Measurements from ENCODE around the gene MAPK13.

Gene MAPK13

GRCh38 chr6:36120018-36120417 is 10.3 kb upstream of the MAPK13 start:
- Histone ChIP-seq H3K27ac (no peak overlapping the region), H3K27me3 (replicated peaks) (no peaks in the 10 kb centered on the region), H3K36me3 (replicated peaks) (no peaks in the 10 kb centered on the region), H3K4me3 (ENCODE audit: low read depth, low read length) (no peak overlapping the region)
- in situ Hi-C loops (cut with HindIII; ENCODE audit: low pct_ligation_motif_present, low sequenced_read_pairs) = no loop called here
- TF ChIP-seq CTCF (IDR thresholded peaks at IDR 0.05; ENCODE audit: low read depth, low read length, missing control alignments) = no peak
- no peak for DNase-seq

- H3K27ac ChIP-seq = no peak overlapping the region
These were observed 9.8 kb upstream of the MAPK13 start for GRCh38 chr6:36120539-36120938.

GRCh38 chr6:36120979-36121786 is 9.1 kb upstream of the MAPK13 start:
- TF ChIP-seq CTCF (IDR thresholded peaks at IDR 0.05; ENCODE audit: low read depth, low read length, missing control alignments) = no peak
- Histone ChIP-seq H3K27me3 (replicated peaks) (no peaks in the 10 kb centered on the region), H3K4me3 (ENCODE audit: low read depth, low read length) (no peak overlapping the region), H3K27ac (no peak overlapping the region), H3K36me3 (replicated peaks) (no peaks in the 10 kb centered on the region)
- in situ Hi-C loops (cut with HindIII; ENCODE audit: low pct_ligation_motif_present, low sequenced_read_pairs) = no loop called here
- no peak for DNase-seq

More at GRCh38 chr6:36120539-36120938, 9.8 kb upstream of the MAPK13 start:
- no peak overlapping the region for H3K4me3 ChIP-seq (ENCODE audit: low read depth, low read length)
- no peak for TF ChIP-seq CTCF (IDR thresholded peaks at IDR 0.05; ENCODE audit: low read depth, low read length, missing control alignments)
- no peaks in the 10 kb centered on the region for H3K27me3 ChIP-seq (replicated peaks)
- no peaks in the 10 kb centered on the region for H3K36me3 ChIP-seq (replicated peaks)
- in situ Hi-C loops (cut with HindIII; ENCODE audit: low pct_ligation_motif_present, low sequenced_read_pairs) = no loop called here
- DNase-seq = no peak

GRCh38 chr6:36121787-36122494 is 8.4 kb upstream of the MAPK13 start:
- H3K36me3 ChIP-seq (replicated peaks) = no peaks in the 10 kb centered on the region
- no peaks in the 10 kb centered on the region for H3K27me3 ChIP-seq (replicated peaks)
- no peak for DNase-seq
- no peak overlapping the region for H3K4me3 ChIP-seq (ENCODE audit: low read depth, low read length)
- in situ Hi-C loops (cut with HindIII; ENCODE audit: low pct_ligation_motif_present, low sequenced_read_pairs) = no loop called here
- TF ChIP-seq CTCF (IDR thresholded peaks at IDR 0.05; ENCODE audit: low read depth, low read length, missing control alignments) = no peak
- no peak overlapping the region for H3K27ac ChIP-seq

- no peaks in the 10 kb centered on the region for H3K27me3 ChIP-seq (replicated peaks)
- H3K27ac ChIP-seq = no peak overlapping the region
- TF ChIP-seq CTCF (IDR thresholded peaks at IDR 0.05; ENCODE audit: low read depth, low read length, missing control alignments) = no peak
- in situ Hi-C loops (cut with HindIII; ENCODE audit: low pct_ligation_motif_present, low sequenced_read_pairs) = no loop called here
- no peak for DNase-seq
- no peaks in the 10 kb centered on the region for H3K36me3 ChIP-seq (replicated peaks)
- no peak overlapping the region for H3K4me3 ChIP-seq (ENCODE audit: low read depth, low read length)
These were observed 7.6 kb upstream of the MAPK13 start for GRCh38 chr6:36122495-36123269.

All from brain microvascular endothelial cell (primary cell).